ENCODE measurements around the gene DDIAS.

GRCh38 chr11:82945682-82946081 is 44.1 kb downstream of the DDIAS start:
- TF ChIP-seq, protein P1, sequence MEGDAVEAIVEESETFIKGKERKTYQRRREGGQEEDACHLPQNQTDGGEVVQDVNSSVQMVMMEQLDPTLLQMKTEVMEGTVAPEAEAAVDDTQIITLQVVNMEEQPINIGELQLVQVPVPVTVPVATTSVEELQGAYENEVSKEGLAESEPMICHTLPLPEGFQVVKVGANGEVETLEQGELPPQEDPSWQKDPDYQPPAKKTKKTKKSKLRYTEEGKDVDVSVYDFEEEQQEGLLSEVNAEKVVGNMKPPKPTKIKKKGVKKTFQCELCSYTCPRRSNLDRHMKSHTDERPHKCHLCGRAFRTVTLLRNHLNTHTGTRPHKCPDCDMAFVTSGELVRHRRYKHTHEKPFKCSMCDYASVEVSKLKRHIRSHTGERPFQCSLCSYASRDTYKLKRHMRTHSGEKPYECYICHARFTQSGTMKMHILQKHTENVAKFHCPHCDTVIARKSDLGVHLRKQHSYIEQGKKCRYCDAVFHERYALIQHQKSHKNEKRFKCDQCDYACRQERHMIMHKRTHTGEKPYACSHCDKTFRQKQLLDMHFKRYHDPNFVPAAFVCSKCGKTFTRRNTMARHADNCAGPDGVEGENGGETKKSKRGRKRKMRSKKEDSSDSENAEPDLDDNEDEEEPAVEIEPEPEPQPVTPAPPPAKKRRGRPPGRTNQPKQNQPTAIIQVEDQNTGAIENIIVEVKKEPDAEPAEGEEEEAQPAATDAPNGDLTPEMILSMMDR (IDR thresholded peaks at IDR 0.05): no peak
- no peak for TF ChIP-seq EP300 (IDR thresholded peaks at IDR 0.05)
